Skeletal muscle cell (primary cell): Measurements from ENCODE around the gene MSS51.
A peak's percentile ranks its signal among the peaks of the same experiment; 100 is the strongest.
"Not testable (repeated sequence)": the region's sequence is repeated elsewhere in the genome, so short reads cannot be mapped to it uniquely, and the experiment has no call there.

ENCODE experiments used
- DNase-seq: peaks from one replicate; pipeline ENCODE4 v3.0.0-alpha.2; 2010; ENCODE audit warnings: low read depth
- H3K4me3 ChIP-seq: 2 replicates; pipeline ENCODE4 v1.5.1; 2011; ENCODE audit warnings: low read depth, mild to moderate bottlenecking, control low read depth, low read length, moderate library complexity

The MSS51 gene

DNA sequence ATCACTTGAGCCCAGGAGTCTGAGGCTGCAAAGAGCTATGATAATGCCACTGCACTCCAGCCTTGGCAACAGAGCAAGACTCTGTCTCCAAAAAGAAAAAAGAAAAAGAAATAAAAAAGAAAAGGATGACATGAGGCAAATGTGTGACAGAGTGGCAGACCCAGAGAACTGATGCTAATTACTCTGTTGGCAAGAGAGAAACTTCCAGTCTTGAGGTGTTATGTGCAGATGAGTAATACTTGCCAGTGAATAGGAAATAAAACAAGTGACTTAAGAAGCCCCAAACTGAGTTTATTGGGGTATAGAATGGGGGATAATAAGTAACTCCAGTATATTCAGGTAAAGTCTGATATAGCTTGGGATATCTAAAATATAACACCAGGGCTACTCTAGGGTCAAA lies 10.1 kb downstream of the MSS51 start:
- no peak overlapping the region for H3K4me3 ChIP-seq
- DNase-seq, result no peak

GRCh38 chr10:73416571-73416970 lies 16.8 kb downstream of the MSS51 start:
- no peak for DNase-seq

DNA sequence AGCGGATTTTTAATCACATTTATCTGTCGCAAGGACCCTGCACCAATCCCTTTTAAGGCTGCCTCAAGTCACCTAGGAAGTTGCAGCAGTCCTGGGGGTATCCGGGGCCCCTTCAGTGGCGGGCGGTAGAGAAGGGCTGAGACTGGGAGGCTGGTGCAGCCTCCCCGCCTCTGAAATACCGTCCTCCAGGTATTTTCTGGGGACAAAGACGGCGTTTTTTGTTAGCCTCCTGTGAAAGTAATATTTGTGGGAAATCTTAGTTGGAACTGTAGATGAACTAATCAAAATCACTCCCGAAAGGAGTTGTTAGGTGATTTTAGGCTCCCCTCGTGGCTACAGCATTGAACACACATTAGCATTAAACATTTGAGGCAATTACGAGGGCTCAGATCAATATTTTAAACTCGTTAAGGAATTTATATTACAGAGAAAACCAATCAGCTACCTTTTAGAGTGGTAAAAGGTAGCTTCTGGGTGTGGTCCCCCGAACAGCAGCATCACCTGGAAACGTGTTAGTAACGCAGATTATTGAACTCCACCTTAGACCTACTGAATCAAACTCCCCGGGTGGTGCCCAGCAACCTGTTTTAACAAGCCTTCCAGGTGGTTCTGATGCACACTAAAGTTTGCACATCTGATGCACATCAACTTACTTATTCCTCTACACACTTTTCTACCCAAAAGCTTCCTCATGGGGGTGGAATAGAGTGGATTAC lies 19.0 kb downstream of the MSS51 start:
- peak overlapping the region; percentile 87 for H3K4me3 ChIP-seq

More at GRCh38 chr10:73416571-73416970, 16.8 kb downstream of the MSS51 start:
- no peak overlapping the region for H3K4me3 ChIP-seq

DNA sequence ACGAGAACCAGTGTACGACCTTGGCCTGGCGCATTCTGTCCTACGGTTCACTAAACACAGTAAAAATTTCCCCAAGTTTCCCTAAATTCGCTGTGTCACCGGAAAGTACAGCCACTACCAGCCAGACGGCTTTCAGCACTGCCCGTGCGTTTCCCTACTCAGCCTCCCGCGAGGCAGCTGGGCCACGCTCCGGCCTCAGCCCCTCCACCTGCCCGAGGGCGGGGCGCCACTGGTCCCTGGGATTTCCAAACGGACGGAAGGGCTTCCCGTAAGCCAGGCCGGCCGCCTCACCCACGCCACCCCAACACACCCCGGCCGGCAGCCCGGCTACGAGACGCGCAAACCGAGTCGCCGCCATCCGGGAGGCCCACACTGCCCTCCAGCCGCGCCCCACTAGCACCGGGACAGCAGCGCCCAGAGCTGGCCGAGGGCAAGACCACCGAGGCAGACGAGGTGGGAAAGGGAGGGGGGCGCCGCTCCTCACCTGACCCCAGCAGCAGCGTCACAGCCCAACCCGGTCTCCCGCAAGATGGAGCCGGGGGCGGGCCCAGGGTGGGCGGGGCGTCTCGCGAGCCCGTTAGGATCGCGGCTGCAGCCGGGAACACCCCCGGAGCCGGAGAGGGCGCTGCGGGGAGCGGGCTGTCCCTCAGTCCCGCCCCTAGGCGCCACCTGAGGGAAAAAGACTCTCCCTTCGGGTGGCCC lies 19.7 kb downstream of the MSS51 start, which contains the start of gene ANXA7:
Gene ANXA7, minus strand, starts transcription at position 531 of the 702 bp plus-strand sequence. CDS start 13,202 bp downstream, outside the sequence.
- DNase-seq, result peak; percentile 37
- H3K4me3 ChIP-seq, result peak within 1 kb of the TSS; percentile 87

More for the DNA sequence above, 19.0 kb downstream of the MSS51 start:
- DNase-seq, result no peak

GRCh38 chr10:73413108-73413527 lies 20.2 kb downstream of the MSS51 start:
- H3K4me3 ChIP-seq, result peak overlapping the region; percentile 87

DNA sequence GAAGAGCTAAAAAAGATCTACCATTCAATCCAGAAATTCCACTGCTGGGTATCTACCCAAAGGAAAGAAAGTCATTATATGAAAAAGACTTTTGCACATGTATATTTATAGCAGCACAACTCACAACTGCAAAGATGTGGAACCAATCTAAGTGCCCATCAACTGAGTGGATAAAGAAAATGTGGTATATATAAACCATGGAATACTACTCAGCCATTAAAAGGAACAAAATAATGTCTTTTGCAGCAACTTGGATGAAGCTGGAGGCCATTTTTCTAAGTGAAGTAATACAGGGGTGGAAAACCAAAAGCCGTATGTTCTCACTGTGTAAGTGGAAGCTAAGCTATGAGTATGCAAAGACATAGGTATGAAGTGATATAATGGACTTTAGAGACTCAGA lies 22.5 kb downstream of the MSS51 start:
- H3K4me3 ChIP-seq, result no peak overlapping the region
- DNase-seq, result no peak

More at GRCh38 chr10:73413108-73413527, 20.2 kb downstream of the MSS51 start:
- DNase-seq, result no peak

DNA sequence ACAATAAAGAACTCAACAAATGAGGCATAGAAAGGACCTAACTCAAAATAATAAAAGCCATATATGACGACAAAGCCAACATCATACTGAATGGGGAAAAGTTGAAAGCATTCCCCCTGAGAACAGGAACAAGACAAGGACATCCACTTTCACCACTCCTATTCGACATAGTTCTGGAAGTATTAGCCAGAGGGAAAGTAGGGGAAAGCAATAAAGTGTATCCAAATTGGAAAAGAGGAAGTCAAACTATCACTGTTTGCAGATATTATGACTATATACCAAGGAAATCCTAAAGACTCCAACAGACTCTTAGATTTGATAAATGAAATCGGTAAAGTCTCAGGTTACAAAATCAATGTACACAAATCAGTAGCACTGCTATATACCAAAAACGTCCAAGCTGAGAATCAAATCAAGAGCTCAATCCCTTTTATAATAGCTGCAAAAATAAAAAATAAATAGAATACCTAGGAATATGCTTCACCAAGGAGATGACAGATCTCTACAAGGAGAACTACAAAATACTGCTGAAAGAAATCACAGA lies 24.3 kb downstream of the MSS51 start:
- no peak for DNase-seq
- no peak overlapping the region for H3K4me3 ChIP-seq

DNA sequence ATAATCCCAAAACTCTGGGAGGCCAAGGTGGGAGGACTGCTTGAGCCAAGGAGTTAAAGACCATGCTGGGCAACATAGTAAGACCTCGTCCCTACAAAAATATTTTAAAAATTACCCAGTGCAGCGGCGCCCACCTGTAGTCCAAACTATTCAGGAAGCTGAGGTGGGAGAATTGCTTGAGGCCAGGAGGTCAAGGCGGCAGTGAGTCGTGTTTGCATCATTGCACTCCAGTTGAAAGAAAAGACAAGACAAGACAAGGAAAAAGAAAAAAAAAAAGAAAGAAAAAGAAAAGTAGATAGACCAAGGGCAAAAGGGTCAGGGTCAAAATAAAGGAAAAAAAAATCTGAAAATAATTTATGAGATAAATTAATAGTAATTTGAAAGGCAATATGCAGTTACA lies 25.3 kb downstream of the MSS51 start:
- no peak overlapping the region for H3K4me3 ChIP-seq
- no peak for DNase-seq

DNA sequence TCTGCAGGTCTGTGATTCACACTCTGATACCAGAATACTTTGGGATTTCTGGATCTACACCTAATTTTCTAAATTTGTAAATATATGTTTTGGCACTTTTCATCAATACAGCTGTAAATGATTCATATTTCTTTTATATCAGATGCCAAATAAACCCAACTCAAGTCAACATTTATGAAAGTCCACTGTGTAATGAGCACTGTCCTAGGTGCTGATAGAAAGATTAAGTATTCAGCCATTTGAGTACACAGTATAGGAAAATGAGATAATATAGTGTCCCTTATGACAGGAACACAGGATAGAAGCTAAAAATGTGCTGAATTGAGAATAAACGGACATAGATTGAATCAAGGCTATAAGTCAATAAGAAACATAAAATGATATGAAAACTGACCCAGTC lies 25.9 kb downstream of the MSS51 start:
- H3K4me3 ChIP-seq, result no peak overlapping the region

DNA sequence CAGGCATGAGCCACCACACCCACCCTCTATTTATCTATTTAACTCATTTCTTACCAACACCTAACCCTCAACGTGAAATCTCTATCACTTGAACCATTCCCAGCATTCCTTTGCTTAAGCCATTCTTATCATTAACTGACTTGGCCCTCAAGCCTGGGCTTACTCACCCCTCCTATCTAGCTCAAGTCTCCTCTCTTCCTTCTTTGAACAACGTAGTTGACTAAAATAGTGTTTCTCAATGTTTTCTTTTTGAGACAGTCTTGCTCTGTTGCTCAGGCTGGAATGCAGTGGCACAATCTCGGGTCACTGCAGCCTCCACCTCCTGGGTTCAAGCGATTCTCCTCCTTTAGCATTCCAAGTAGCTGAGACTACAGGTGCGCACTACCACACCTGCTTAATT lies 26.5 kb downstream of the MSS51 start:
- DNase-seq, result no peak
- no peak overlapping the region for H3K4me3 ChIP-seq

More for the DNA sequence above, 25.9 kb downstream of the MSS51 start:
- no peak for DNase-seq

- DNase-seq, result no peak
- H3K4me3 ChIP-seq, result no peak overlapping the region
These were observed 27.8 kb downstream of the MSS51 start for GRCh38 chr10:73405556-73405955.

- DNase-seq, result no peak
- H3K4me3 ChIP-seq, result no peak overlapping the region
These were observed 28.7 kb downstream of the MSS51 start for GRCh38 chr10:73404690-73405089.

- H3K4me3 ChIP-seq, result no peak overlapping the region
- DNase-seq, result no peak
These were observed 31.7 kb downstream of the MSS51 start for GRCh38 chr10:73401636-73402035.

DNA sequence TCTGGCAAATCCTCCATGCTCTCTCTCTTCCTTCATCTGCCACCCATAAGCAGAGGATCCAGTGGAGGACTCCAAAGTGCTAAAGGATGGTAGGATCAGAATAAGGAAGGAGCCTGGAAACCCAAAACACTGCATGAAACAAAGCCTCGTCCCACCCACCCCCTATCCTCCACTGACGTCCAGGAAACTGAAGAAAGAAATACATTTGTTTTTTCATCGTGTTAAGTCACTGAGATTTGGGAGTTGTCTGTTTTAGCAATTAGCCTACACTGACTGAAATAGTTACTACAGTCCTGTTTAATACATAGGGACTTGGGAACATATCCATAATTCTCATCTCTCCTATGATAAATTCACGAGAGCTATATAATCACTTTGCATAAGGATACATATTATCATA lies 34.3 kb downstream of the MSS51 start:
- no peak overlapping the region for H3K4me3 ChIP-seq
- DNase-seq, result no peak

DNA sequence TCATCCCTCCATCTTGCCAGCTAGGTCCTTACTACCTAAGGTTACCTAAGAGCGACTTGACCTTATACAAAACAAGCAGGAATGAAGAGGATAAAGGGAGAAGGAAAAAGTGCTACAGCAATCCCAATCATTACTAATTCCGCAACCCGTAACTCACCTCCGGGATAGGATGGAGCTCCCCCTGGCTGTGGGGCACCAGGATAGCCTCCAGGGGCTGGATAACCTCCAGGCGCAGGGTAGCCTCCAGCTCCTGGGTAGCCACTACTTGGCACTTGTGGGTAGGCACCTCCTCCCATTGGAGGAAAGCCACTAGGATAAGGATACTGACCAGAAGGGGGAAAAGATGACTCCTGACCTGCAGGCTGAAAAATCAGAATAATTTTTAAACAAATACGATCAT lies 35.3 kb downstream of the MSS51 start:
- H3K4me3 ChIP-seq, result no peak overlapping the region
- no peak for DNase-seq

- not testable (repeated sequence) for DNase-seq, H3K4me3 ChIP-seq
These were observed 39.0 kb downstream of the MSS51 start for GRCh38 chr10:73394325-73394724.

DNA sequence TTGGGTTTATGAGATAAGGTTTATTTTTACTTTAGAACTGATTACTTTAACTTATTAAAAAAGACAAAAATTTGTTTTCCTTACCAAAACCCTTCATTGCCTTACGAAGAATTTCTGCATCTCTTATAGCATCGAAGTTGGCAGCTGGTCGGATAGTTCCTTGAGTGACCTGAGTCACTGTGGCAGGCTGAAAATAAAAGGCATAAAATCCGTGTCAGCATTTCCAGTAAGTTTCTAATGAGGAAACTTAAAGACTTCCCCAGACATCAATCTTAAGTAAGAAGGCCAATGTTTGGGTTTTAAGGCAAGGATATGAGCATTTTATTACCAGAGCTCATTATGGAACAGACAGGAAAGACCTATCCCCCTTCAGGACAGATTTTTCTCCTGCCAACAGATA lies 45.1 kb downstream of the MSS51 start:
- H3K4me3 ChIP-seq, result no peak overlapping the region
- no peak for DNase-seq

GRCh38 chr10:73386583-73386982 lies 46.8 kb downstream of the MSS51 start:
- H3K4me3 ChIP-seq, result no peak overlapping the region

DNA sequence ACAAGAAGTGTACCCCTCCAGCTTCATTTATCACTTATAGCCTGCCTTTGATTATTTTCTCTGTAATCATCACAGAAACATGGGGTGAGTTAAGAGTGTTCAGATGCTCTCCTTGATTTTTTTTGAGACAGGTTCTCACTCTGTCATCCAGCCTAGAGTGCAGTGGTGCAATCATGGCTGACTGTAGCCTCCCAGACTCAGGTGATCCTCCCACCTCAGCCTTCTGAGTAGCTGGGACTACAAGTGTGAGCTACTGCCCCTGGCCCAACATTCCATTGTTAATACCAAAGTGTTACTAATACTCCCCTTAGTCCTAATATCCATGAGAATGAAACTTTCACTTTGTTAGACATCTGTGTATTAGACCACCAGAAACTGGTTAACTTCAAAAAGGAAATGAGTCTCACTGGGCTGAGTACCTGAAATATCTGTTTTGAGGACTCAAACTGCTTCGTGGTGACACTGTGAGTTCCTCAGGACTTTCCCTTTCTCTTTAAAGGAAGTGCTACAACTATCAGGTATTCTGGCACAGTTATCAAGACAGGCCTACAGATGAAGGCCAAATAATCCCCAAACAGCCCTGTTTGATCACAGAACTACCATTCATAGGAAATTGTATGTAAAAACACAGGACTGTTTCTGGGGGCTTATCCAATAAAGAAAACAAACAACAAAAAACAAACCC lies 54.2 kb downstream of the MSS51 start:
- DNase-seq, result no peak
- no peak overlapping the region for H3K4me3 ChIP-seq

More at GRCh38 chr10:73386583-73386982, 46.8 kb downstream of the MSS51 start:
- DNase-seq, result no peak

- no peak for DNase-seq
- H3K4me3 ChIP-seq, result no peak overlapping the region
These were observed 56.7 kb downstream of the MSS51 start for GRCh38 chr10:73376679-73377078.
